Ascending aorta (tissue), 2 donors: Measurements from ENCODE around the gene SPATA31A5. TPM values are rescaled to one million over a fixed set of nuclear protein-coding genes. Genes with fewer than 3 reads are reported as not detected.
"Not testable (repeated sequence)": the region's sequence is repeated elsewhere in the genome, so short reads cannot be mapped to it uniquely, and the experiment has no call there.

ENCODE experiments used
- DNase-seq, 2 donors: peaks; one replicate each; pipeline ENCODE4 v3.0.0-alpha.2; 2019; ENCODE audit warnings: low spot score in 2 of 2
- H3K27ac ChIP-seq, 2 donors: fragments of 200-600 bp; sonication (generic); one replicate each; pipeline ENCODE4 v1.5.1; 2016 to 2017; ENCODE audit warnings: mild to moderate bottlenecking in 1 of 2
- H3K27me3 ChIP-seq: fragments of 200-600 bp; sonication (generic); one replicate; pipeline ENCODE4 v1.5.1; 2017
- H3K36me3 ChIP-seq, 2 donors: fragments of 200-600 bp; sonication (generic); one replicate each; pipeline ENCODE4 v1.5.1; 2016
- H3K4me1 ChIP-seq, 2 donors: fragments of 200-600 bp; sonication (generic); one replicate each; pipeline ENCODE4 v1.5.1; 2016 to 2017; ENCODE audit warnings: mild to moderate bottlenecking in 1 of 2
- H3K4me3 ChIP-seq, 2 donors: fragments of 200-600 bp; sonication (generic); one replicate each; pipeline ENCODE4 v1.5.1; 2016 to 2017; ENCODE audit warnings: mild to moderate bottlenecking in 1 of 2
- H3K9me3 ChIP-seq, 2 donors: fragments of 200-600 bp; sonication (generic); one replicate each; pipeline ENCODE4 v1.5.1; 2016
- intact Hi-C: fragments of 100-400 bp; cut with DNase I; formaldehyde crosslinking; loops from one replicate; pipeline ENCODE4 v1.15.1; 2023
- total RNA-seq: library from RNA; depleted of rRNA; stranded (reverse); fragments of >200 nt; gene quantifications from one replicate; pipeline ENCODE4 v1.1.0, GENCODE V29; 2016

The SPATA31A5 gene
- not detected for total RNA-seq

- H3K36me3 ChIP-seq, H3K27ac ChIP-seq, H3K4me3 ChIP-seq, intact Hi-C loops, H3K4me1 ChIP-seq, H3K9me3 ChIP-seq, H3K27me3 ChIP-seq, DNase-seq: not testable (repeated sequence)
Observed at GRCh38 chr9:60914107-60914506, at the start of gene SPATA31A5. TSS of gene SPATA31A5 (plus strand) at chr9:60914407. CDS start at chr9:60914436, 29 bp downstream.

- H3K36me3 ChIP-seq, intact Hi-C loops, H3K4me3 ChIP-seq, DNase-seq, H3K4me1 ChIP-seq, H3K27ac ChIP-seq, H3K9me3 ChIP-seq, H3K27me3 ChIP-seq: not testable (repeated sequence)
Observed at GRCh38 chr9:60962990-60963350, 48.8 kb downstream of the SPATA31A5 start.

GRCh38 chr9:60966382-60966781 is 52.2 kb downstream of the SPATA31A5 start:
- H3K27me3 ChIP-seq, intact Hi-C loops, H3K9me3 ChIP-seq, H3K4me1 ChIP-seq, H3K27ac ChIP-seq, H3K36me3 ChIP-seq, DNase-seq, H3K4me3 ChIP-seq: not testable (repeated sequence)
